ENCODE data around the gene TVP23B.
A peak's percentile ranks its signal among the peaks of the same experiment; 100 is the strongest.
"Not testable (repeated sequence)": the region's sequence is repeated elsewhere in the genome, so short reads cannot be mapped to it uniquely, and the experiment has no call there.

TVP23B gene

DNA sequence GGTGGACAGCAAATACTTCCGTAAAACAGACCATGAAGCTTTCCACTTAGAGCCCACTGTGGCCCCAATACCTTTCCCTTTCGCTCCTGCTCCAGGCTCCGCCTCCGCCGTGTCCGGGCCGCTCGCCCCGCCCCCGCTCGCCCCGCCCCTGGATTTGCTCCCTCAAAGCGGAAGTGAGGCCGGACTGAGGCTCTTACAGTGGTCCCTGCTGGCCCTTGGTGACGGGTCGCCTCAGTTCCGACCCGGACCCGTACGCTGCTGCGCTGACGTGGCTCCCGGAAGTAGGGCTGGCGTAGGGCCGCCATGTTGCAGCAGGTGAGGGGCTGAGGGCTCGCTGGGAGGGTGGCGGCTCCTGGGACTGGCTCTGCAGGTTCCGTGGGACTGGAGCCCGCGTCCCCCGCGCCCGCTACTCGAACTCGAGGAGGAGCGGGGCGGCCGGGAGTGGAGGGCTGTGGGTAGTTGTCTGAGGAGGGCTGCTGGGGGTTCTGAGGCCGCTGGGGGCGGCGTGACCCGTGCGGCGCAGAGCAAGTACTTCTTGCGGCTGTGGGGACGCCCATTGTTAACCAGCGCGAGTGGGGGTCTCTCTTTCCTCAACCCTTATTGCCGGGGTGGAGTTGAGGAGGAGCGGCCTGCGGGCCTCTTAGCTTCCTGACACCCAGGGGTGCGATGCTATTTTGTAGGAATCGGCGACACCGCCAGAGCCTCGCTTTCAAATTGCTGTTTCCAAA, at the start of gene TVP23B:
TSS of gene TVP23B (plus strand) at position 193 of the 728 bp plus-strand sequence. CDS start at position 304, 111 bp downstream.
- DNase-seq: peak; percentile 84

DNA sequence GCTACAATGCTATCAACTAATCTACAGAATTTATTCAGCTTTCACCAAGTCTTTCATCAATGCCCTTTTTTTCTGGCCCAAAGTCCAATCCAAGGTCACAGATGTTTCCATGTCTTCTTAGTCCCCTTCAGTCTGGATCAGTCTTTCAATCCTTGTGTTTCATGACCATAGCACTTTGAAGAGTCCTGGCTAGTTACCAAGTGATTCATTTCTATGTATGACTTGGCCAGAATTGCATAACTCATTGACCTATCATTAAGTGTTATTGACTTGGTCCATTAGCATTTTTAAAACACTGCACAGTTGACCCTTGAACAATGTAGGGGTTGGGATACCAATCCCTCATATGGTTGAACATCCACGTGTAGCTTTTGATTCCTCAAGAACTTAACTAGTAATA, 48.5 kb upstream of the TVP23B start:
- not testable (repeated sequence) for DNase-seq

GRCh38 chr17:18733350-18733749, 47.6 kb upstream of the TVP23B start:
- DNase-seq: not testable (repeated sequence)

- DNase-seq: not testable (repeated sequence)
These were observed 41.2 kb upstream of the TVP23B start for GRCh38 chr17:18739616-18740391.

DNA sequence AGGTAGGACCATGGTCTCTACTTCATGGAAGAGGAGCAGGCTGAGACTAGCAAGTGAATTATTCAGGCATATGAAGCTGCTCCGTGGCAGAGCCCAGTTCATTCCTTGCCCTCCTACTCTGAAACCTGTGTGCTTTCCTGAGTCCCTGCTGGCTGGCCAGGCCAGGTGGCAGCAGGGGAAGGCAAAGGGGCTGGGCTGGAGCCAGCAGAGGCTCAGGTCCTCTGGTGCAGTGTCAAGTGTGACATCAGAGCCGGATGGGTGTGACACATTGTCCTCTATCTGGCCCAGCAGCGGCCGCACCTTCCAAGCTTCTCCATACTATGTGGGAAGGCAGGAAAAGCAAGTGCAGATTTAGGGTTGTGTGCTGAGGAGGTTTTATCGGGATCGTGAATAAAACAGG, 39.8 kb upstream of the TVP23B start:
- not testable (repeated sequence) for DNase-seq

DNA sequence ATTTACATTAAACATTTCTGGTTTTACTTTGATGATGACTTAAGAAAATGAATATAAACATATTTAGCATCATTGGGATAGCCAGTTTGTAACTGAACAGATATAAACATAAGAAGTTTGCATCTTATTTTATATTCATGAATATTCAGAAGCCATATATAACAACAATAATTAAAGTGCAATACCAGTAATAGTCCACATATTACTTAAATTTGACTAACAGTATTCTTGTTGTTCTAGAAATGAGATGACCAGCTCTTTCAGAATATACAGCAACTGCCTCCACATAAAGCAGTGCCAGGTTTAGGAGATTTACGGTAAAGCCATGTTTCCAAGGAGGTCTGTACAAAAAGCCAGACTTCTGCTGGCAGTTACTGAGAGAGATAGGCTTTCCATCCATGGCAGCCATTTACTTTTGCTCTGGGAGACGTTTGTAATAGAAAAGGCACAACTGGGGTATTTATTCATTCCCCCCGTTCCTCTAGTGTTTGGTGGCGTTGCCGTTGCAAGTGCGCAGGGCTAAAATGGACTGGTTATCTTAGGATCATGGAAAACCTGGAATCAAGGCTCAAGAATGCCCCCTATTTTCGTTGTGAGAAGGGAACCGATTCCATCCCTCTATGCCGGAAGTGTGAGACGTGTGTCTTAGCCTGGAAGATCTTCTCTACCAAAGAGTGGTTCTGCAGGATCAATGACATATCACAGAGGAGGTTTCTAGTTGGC, 37.1 kb upstream of the TVP23B start, which contains the start of gene FBXW10:
TSS of gene FBXW10 (plus strand) at position 356 of the 723 bp plus-strand sequence. CDS start at position 547, 191 bp downstream.
- DNase-seq: not testable (repeated sequence)

DNA sequence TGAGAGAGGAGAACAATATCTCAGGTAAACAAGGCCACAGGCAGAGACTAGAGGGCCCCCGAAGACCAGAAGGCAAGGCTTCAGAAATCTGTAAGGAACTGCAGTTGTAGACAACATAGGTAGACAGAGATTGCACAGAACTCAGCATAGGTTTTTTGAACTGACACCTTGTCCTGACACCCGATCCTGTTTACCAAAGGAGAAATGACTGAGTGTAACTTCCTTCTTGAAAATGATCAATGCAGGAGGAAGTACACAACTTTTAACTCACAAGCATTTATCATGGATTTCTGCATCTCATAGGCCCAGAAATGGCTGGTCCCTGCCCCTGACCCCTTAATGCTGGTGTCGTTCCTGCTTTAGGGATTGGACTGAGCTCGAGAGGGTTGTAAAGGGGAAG, 36.3 kb upstream of the TVP23B start:
- DNase-seq: not testable (repeated sequence)

- DNase-seq: not testable (repeated sequence)
These were observed 34.4 kb upstream of the TVP23B start for GRCh38 chr17:18746551-18746950.

- not testable (repeated sequence) for DNase-seq
These were observed 33.5 kb upstream of the TVP23B start for GRCh38 chr17:18747501-18747900.

DNA sequence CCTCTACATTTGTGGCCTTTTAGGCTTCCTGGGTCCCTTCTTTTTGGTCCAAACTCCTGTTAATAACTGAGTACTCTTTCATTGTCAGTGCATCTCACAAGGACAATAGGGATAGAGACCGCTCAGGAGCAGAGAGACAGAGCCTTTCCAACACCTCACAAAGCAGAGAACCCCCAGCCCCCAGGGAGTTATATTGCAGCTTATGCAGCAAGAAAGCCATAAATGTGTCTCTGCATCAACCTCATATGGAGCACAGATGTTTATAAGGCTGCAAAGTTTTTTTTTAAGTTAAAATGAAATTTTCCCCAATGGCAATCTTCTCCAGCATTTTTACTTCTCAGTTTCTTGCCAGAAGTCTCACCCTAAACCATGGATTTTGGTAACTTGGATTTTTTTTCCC, 30.7 kb upstream of the TVP23B start:
- DNase-seq: not testable (repeated sequence)

DNA sequence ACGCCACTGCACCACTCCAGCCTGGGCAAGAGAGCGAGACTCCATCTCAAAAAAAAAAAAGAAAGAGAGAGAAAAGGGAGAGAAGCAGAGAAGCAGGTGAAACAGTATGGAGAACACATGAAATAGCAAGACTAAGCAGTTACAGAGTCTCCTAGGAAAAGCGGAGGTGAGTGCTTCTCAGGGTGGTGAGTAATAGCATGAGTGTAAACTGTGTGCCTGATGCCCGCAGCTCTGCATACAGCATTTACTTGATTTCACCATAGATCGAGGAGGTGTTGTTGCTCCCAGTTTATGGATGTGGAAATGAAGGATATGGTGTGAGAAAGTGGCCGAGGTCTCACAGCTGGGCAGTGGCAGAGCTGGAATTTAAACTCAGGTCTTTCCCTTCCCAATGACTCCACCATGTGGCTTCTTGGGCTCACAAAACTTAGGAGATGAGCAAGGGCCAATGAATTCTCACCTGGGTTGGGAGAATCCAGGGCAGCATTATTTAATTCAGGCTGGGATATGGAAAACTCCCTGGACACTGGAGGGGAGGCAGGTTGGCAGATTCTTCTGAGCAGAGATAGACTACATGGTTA, 27.1 kb upstream of the TVP23B start:
- DNase-seq: not testable (repeated sequence)

DNA sequence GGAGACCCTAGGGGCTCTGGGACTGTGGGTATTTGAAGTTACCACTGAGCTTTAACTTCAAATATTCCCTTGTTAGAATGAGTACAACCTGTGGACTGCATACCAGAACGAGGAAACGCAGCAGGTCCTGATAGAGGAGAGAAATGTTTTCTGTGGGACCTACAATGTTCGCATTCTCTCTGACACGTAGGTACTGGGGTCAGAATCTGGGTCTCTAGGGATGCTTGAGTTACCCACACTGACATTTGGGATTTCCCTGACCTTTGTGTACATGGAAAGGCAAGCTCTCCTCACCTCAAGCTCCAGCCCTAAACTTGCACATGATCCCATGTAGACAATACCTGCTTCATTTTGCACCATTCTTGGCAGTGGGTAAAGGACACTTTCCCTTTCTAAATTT, 25.0 kb upstream of the TVP23B start:
- not testable (repeated sequence) for DNase-seq

- DNase-seq: not testable (repeated sequence)
These were observed 23.5 kb upstream of the TVP23B start for GRCh38 chr17:18757368-18758044.

GRCh38 chr17:18758344-18758743, 22.6 kb upstream of the TVP23B start:
- DNase-seq: not testable (repeated sequence)

DNA sequence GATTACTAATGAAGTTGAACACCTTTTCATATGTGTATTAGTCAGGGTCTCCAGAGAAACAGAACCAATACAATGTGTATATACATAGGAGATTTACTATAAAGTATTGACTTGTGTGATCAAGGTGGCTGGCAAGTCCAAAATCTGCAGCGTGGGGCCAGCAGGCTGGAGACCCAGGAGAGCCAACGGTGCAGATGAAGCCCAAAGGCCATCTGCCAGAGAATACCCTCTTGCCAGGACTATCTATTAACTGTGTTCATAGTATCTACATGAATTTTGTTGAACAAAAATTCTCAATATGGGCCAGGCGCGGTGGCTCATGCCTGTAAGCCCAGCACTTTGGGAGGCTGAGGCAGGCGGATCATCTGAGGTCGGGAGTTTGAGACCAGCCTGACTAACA, 20.8 kb upstream of the TVP23B start:
- DNase-seq: not testable (repeated sequence)

DNA sequence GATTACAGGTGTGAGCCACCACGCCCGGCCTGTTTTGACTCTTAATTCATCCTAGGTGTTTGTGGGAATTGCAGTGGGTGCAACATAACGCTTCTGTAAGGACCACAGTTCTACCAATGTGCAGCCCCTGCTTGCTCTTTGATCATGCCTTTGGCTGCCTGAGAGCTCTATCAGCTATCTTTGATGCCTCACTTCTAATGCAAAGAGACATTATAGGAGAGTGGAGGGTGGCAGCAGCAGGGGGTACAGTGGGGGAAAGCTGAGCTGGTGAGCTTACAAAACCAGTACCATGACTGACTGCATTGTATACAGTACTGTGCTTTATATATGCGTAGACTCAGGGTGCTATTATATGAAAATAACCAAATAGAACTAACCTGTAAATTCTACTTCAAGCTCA, 10.4 kb upstream of the TVP23B start:
- DNase-seq: not testable (repeated sequence)

DNA sequence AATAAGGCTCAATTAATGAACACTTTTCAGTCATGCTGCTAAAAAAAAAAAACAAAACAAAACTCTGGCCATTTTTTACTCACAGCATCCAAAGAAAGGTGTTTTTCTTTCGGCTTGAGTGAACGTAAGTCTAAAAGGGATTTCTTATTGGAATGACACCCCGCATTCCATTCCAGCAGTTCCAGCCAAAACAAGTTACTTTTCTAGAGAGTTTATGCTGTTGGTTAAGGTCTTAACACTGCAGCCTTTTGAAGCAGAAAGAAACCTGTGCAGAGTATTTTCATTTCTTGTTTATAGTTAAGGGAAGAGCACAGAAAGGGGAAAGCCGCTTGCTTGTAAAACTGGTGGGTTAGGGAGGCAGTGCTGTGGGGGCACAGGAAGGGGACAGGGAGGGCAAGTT, 9.9 kb upstream of the TVP23B start:
- DNase-seq: not testable (repeated sequence)

DNA sequence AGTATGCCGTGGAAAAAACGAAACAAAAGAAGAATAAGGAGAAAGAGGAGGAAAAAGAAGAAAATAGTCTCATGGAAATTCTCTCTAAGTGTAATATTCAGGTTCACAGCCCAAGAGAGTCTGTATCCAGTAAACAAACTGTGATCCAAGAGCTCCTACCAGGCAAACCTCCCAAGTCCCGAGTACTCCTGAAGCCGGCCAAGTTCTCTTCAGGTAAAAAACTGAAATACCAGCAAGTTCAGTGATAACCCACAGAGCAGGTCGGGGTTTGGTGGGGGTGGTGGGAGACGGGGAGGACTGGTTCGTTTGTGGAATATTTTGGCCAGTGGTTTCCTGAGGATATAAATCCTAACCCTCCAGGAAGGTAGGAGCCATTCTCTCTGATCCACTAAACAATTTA, 8.5 kb upstream of the TVP23B start:
- no peak for DNase-seq

DNA sequence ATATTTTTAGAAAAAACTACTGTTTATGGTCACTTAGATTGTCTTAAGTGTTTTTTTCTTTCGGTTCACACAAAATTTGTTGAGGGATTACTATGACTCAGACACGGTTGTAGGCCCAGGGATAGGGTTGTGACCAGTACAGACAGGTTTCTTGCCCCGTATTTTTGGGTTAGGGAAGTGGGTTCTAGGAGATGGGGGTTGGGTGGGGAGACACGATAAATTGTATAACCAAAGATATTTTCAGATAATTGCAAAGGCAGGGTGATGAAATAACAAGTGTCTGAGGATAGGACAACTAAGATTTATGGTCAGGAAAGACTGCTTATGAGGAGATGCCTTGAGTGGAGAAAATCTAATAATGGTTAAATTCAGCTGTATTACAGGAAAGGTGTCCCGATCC, 822 bp downstream of the TVP23B start:
- DNase-seq: not testable (repeated sequence)

- DNase-seq: not testable (repeated sequence)
These were observed 5.0 kb downstream of the TVP23B start for GRCh38 chr17:18785933-18786332.

- not testable (repeated sequence) for DNase-seq
These were observed 5.9 kb downstream of the TVP23B start for GRCh38 chr17:18786890-18787289.

DNA sequence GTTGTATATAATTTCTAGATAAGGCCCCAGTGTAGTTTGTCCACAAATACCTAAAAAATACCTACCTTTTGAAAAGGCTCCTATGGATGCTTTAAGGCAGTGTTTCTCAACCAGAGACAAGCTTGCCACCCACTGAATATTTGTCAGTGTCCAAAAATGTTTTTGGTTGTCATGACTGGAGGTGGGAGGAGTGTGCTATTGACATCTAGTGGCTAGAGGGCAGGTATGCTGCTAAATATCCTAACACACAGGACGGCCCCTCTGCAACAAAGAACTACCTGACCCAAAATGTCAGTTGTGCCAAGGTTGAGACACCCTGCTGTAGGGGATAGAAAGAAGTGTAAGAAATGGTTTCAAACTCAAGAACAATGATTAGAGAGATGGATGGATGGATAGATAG, 10.4 kb downstream of the TVP23B start:
- DNase-seq: not testable (repeated sequence)
